GM08714 (cell line): ENCODE measurements around the gene RAB3D.
"Not testable (repeated sequence)": the region's sequence is repeated elsewhere in the genome, so short reads cannot be mapped to it uniquely, and the experiment has no call there.

Experiments
- H3K4me3 ChIP-seq: fragments of 200-500 bp; sonication (Bioruptor generic); 2 replicates; pipeline ENCODE4 v1.5.1; 2014; ENCODE audit warnings: mild to moderate bottlenecking, low read length, inconsistent platforms
- ZNF274 ChIP-seq: IDR thresholded peaks from 2 replicates; pipeline ENCODE4 v1.6.1; 2012; ENCODE audit warnings: mild to moderate bottlenecking, low read depth, low read length

Gene RAB3D

GRCh38 chr19:11359421-11359820 is 20.0 kb upstream of the RAB3D start:
- no peak for TF ChIP-seq ZNF274

GRCh38 chr19:11356676-11357550 is 17.5 kb upstream of the RAB3D start:
- TF ChIP-seq ZNF274, result no peak
- no peak overlapping the region for H3K4me3 ChIP-seq

More at GRCh38 chr19:11359421-11359820, 20.0 kb upstream of the RAB3D start:
- no peak overlapping the region for H3K4me3 ChIP-seq

- TF ChIP-seq ZNF274, result no peak
- no peak overlapping the region; the same call in 1 of the 2 replicates for H3K4me3 ChIP-seq
Observed at GRCh38 chr19:11356074-11356397, 16.6 kb upstream of the RAB3D start.

GRCh38 chr19:11355160-11356073 is 16.0 kb upstream of the RAB3D start, which contains the start of gene PLPPR2:
Gene PLPPR2, plus strand, starts transcription at chr19:11355432. Its CDS starts 2,242 bp downstream, at chr19:11357674.
- no peak for TF ChIP-seq ZNF274
- H3K4me3 ChIP-seq, result peak within 1 kb of the TSS; percentile 47; the same call in 1 of the 2 replicates

- H3K4me3 ChIP-seq, result not testable (repeated sequence)
Observed at GRCh38 chr19:11354102-11354501, 14.6 kb upstream of the RAB3D start.

- H3K4me3 ChIP-seq, result no peak overlapping the region
- no peak for TF ChIP-seq ZNF274
Observed at GRCh38 chr19:11349171-11349570, 9.7 kb upstream of the RAB3D start.

GRCh38 chr19:11347546-11348039 is 8.1 kb upstream of the RAB3D start:
- H3K4me3 ChIP-seq, result no peak overlapping the region
- TF ChIP-seq ZNF274, result no peak

GRCh38 chr19:11346104-11346940 is 6.9 kb upstream of the RAB3D start, which contains the start of the genes CCDC159 and TMEM205:
Gene CCDC159, plus strand, starts transcription at chr19:11346519. Its CDS starts 88 bp downstream, at chr19:11346607.
Gene TMEM205, minus strand, starts transcription at chr19:11346268. Its CDS starts 649 bp downstream, at chr19:11345619.
- no peak for TF ChIP-seq ZNF274
- H3K4me3 ChIP-seq, result peak within 1 kb of the TSS; percentile 74

- no peak for TF ChIP-seq ZNF274
- H3K4me3 ChIP-seq, result peak overlapping the region; percentile 71
Observed at GRCh38 chr19:11345122-11345803, 5.8 kb upstream of the RAB3D start.

GRCh38 chr19:11342429-11342828 is 3.0 kb upstream of the RAB3D start:
- TF ChIP-seq ZNF274, result no peak
- no peak overlapping the region for H3K4me3 ChIP-seq

GRCh38 chr19:11340099-11340467 is 626 bp upstream of the RAB3D start:
- peak overlapping the region; percentile 63; the same call in 1 of the 2 replicates for H3K4me3 ChIP-seq

- H3K4me3 ChIP-seq, result peak overlapping the region; percentile 63; the same call in 1 of the 2 replicates
- TF ChIP-seq ZNF274, result no peak
Observed at GRCh38 chr19:11338569-11339253, 746 bp downstream of the RAB3D start.
